WTC11 (cell line): ENCODE data around the gene FAM13A. TPM values are rescaled to one million over a fixed set of nuclear protein-coding genes. Genes with fewer than 3 reads are reported as not detected.

Source experiments
- ATAC-seq: fragments of 200-7000 bp; cut with Tn5 transposase; 2 replicates; pipeline ENCODE4 v1.10.0; 2021; ENCODE audit warnings: mild to moderate bottlenecking, moderate library complexity
- CTCF ChIA-PET: fragments of 300-600 bp; sonication (Branson Sonifier 250); formaldehyde crosslinking; loops from one replicate; lab custom pipeline; 2021; ENCODE audit warnings: antibody characterized with exemption; lab: Charles Lee
- POLR2A ChIA-PET: fragments of 350-600 bp; sonication (Branson Sonifier 250); formaldehyde crosslinking; loops from one replicate; lab custom pipeline; 2021; ENCODE audit warnings: antibody characterized with exemption; lab: Charles Lee
- DNase-seq: peaks from one replicate; pipeline ENCODE4 v3.0.0; 2021; ENCODE audit warnings: low spot score
- H3K27ac Mint-ChIP-seq: 2 replicates; pipeline ENCODE4 v1.8.0; 2021; ENCODE audit warnings: mixed read lengths
- H3K27me3 Mint-ChIP-seq: 2 replicates; pipeline ENCODE4 v1.8.0; 2021; ENCODE audit warnings: low read depth, mild to moderate bottlenecking, moderate library complexity, mixed read lengths
- H3K36me3 Mint-ChIP-seq: 2 replicates; pipeline ENCODE4 v1.8.0; 2021; ENCODE audit warnings: mixed read lengths
- H3K4me1 Mint-ChIP-seq: 2 replicates; pipeline ENCODE4 v1.8.0; 2022; ENCODE audit warnings: mixed read lengths
- H3K4me3 Mint-ChIP-seq: 2 replicates; pipeline ENCODE4 v1.8.0; 2021; ENCODE audit warnings: mild to moderate bottlenecking, moderate library complexity, mixed read lengths
- H3K9me3 Mint-ChIP-seq: 2 replicates; pipeline ENCODE4 v1.8.0; 2021; ENCODE audit warnings: mixed read lengths
- ATF1 ChIP-seq: sonication (generic); formaldehyde crosslinking; IDR thresholded peaks from 2 replicates; pipeline ENCODE4 v1.8.1; 2023; ENCODE audit warnings: mild to moderate bottlenecking, moderate library complexity, missing genetic modification reagents
- ATF3 ChIP-seq: sonication (generic); formaldehyde crosslinking; conservative IDR thresholded peaks from 2 replicates; pipeline ENCODE4 v1.8.1; 2022; ENCODE audit warnings: mild to moderate bottlenecking, missing genetic modification reagents
- CBFB ChIP-seq: sonication (generic); formaldehyde crosslinking; IDR thresholded peaks from 2 replicates; pipeline ENCODE4 v1.8.1; 2022; ENCODE audit warnings: mild to moderate bottlenecking, low read depth, missing genetic modification reagents
- ESRRA ChIP-seq: sonication (generic); formaldehyde crosslinking; IDR thresholded peaks from 2 replicates; pipeline ENCODE4 v1.8.1; 2022; ENCODE audit warnings: mild to moderate bottlenecking, missing genetic modification reagents, borderline replicate concordance
- FOXK1 ChIP-seq: sonication (generic); formaldehyde crosslinking; IDR thresholded peaks from 2 replicates; pipeline ENCODE4 v1.8.0; 2022; ENCODE audit warnings: mild to moderate bottlenecking, moderate library complexity, missing genetic modification reagents
- JUN ChIP-seq: sonication (generic); formaldehyde crosslinking; IDR thresholded peaks from 2 replicates; pipeline ENCODE4 v1.8.0; 2023; ENCODE audit warnings: mild to moderate bottlenecking, missing genetic modification reagents
- NR2C2 ChIP-seq: sonication (generic); formaldehyde crosslinking; IDR thresholded peaks from 2 replicates; pipeline ENCODE4 v1.8.0; 2022; ENCODE audit warnings: mild to moderate bottlenecking, missing genetic modification reagents
- RORB ChIP-seq: fragments of 250-450 bp; sonication (Bioruptor Pico); IDR thresholded peaks from 2 replicates; pipeline ENCODE4 v1.9.0; 2021; ENCODE audit warnings: mild to moderate bottlenecking
- SMAD4 ChIP-seq: sonication (generic); formaldehyde crosslinking; IDR thresholded peaks from 2 replicates; pipeline ENCODE4 v1.8.0; 2022; ENCODE audit warnings: mild to moderate bottlenecking, missing genetic modification reagents
- ZNF121 ChIP-seq: sonication (generic); formaldehyde crosslinking; IDR thresholded peaks from 2 replicates; pipeline ENCODE4 v1.8.0; 2023; ENCODE audit warnings: missing genetic modification reagents
- ZNF138 ChIP-seq: sonication (generic); formaldehyde crosslinking; conservative IDR thresholded peaks from 2 replicates; pipeline ENCODE4 v1.8.1; 2022; ENCODE audit warnings: mild to moderate bottlenecking, moderate library complexity, missing genetic modification reagents
- ZNF263 ChIP-seq: sonication (generic); formaldehyde crosslinking; IDR thresholded peaks from 2 replicates; pipeline ENCODE4 v1.8.1; 2022; ENCODE audit warnings: low read depth, mild to moderate bottlenecking, moderate library complexity, missing genetic modification reagents
- ZNF671 ChIP-seq: fragments of 250-450 bp; sonication (Bioruptor Pico); IDR thresholded peaks from 2 replicates; pipeline ENCODE4 v1.8.0; 2021; ENCODE audit warnings: mild to moderate bottlenecking
- ZSCAN18 ChIP-seq: fragments of 250-450 bp; sonication (Bioruptor Pico); IDR thresholded peaks from 2 replicates; pipeline ENCODE4 v2.1.2; 2022; ENCODE audit warnings: mild to moderate bottlenecking, moderate library complexity
- total RNA-seq: library from RNA; stranded (reverse); gene quantifications from 3 replicates; pipeline ENCODE4 v1.2.3, GENCODE V29; 2021
- TF ChIP-seq, protein P1 (sequence below): sonication (generic); formaldehyde crosslinking; IDR thresholded peaks from 2 replicates; pipeline ENCODE4 v1.8.1; 2023; ENCODE audit warnings: mild to moderate bottlenecking, missing genetic modification reagents, moderate library complexity
- TF ChIP-seq, protein P2 (sequence below): sonication (generic); formaldehyde crosslinking; IDR thresholded peaks from 2 replicates; pipeline ENCODE4 v1.8.0; 2022; ENCODE audit warnings: mild to moderate bottlenecking, missing genetic modification reagents
- TF ChIP-seq, protein P3 (sequence below): fragments of 250-450 bp; sonication (Bioruptor Pico); IDR thresholded peaks from 2 replicates; pipeline ENCODE4 v1.9.0; 2021; ENCODE audit warnings: mild to moderate bottlenecking
- TF ChIP-seq, protein P4 (sequence below): fragments of 250-450 bp; sonication (Bioruptor Pico); IDR thresholded peaks from 2 replicates; pipeline ENCODE4 v1.9.0; 2021; ENCODE audit warnings: mild to moderate bottlenecking
- TF ChIP-seq, protein P5 (sequence below): fragments of 250-450 bp; sonication (Bioruptor Pico); IDR thresholded peaks from 2 replicates; pipeline ENCODE4 v1.9.0; 2021; ENCODE audit warnings: moderate library complexity, mild to moderate bottlenecking, inconsistent platforms, borderline replicate concordance

The FAM13A gene
- total RNA-seq, 1 experiment from 2014 or later: 14.6 TPM

GRCh38 chr4:89000382-89000781 is 56.6 kb downstream of the FAM13A start (continued):
- TF ChIP-seq, protein P1, sequence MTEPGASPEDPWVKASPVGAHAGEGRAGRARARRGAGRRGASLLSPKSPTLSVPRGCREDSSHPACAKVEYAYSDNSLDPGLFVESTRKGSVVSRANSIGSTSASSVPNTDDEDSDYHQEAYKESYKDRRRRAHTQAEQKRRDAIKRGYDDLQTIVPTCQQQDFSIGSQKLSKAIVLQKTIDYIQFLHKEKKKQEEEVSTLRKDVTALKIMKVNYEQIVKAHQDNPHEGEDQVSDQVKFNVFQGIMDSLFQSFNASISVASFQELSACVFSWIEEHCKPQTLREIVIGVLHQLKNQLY (CRISPR knock-in tag): no peak
- TF ChIP-seq, protein P2, sequence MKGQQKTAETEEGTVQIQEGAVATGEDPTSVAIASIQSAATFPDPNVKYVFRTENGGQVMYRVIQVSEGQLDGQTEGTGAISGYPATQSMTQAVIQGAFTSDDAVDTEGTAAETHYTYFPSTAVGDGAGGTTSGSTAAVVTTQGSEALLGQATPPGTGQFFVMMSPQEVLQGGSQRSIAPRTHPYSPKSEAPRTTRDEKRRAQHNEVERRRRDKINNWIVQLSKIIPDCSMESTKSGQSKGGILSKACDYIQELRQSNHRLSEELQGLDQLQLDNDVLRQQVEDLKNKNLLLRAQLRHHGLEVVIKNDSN (CRISPR knock-in tag): no peak
- no peak for TF ChIP-seq ZNF121 (CRISPR knock-in tag)
- no peak for TF ChIP-seq ESRRA (CRISPR knock-in tag)
- TF ChIP-seq ZNF263 (CRISPR knock-in tag): no peak
- no peak for TF ChIP-seq SMAD4 (CRISPR knock-in tag)
- no peak for TF ChIP-seq JUN
- no peak for TF ChIP-seq ZNF671 (CRISPR knock-in tag)
- TF ChIP-seq, protein P3, sequence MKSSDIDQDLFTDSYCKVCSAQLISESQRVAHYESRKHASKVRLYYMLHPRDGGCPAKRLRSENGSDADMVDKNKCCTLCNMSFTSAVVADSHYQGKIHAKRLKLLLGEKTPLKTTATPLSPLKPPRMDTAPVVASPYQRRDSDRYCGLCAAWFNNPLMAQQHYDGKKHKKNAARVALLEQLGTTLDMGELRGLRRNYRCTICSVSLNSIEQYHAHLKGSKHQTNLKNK (CRISPR knock-in tag): no peak
- TF ChIP-seq, all 79 proteins: peak for 0

DNA sequence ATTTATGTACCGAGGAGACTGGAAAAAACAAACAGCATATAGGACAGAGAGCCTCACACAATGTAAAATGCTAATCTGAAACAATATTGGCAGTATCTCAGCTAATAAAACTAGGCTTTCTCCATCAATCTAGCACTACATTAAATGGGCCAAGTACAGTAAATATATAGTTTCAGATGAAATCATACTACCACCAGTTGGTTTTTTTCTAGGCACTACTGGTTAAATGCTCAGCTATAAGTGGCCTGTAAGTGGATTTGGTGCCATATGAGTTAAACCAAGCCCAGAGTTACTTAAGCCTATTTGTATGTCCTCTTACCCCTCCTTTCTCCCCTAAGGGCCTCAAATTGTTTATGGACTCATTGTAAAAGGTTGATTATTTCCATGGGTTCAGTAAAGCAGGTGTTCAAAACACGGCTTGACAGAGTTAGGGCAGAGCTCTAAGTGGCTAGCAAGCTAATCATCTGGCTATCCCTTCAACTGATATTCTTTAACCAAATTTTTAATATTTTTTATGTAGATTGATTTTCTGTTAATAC is 57.5 kb downstream of the FAM13A start:
- CTCF ChIA-PET: no interaction called here
- H3K4me3 Mint-ChIP-seq: no peak overlapping the region
- H3K4me1 Mint-ChIP-seq: peaks cover 8% of the 10 kb centered on the region
- no peaks in the 10 kb centered on the region for H3K27me3 Mint-ChIP-seq
- DNase-seq (no peak), ATAC-seq (no peak)
- H3K9me3 Mint-ChIP-seq: no peaks in the 10 kb centered on the region
- TF ChIP-seq SMAD4 (CRISPR knock-in tag): no peak
- TF ChIP-seq ATF1: no peak
- TF ChIP-seq, protein P4, sequence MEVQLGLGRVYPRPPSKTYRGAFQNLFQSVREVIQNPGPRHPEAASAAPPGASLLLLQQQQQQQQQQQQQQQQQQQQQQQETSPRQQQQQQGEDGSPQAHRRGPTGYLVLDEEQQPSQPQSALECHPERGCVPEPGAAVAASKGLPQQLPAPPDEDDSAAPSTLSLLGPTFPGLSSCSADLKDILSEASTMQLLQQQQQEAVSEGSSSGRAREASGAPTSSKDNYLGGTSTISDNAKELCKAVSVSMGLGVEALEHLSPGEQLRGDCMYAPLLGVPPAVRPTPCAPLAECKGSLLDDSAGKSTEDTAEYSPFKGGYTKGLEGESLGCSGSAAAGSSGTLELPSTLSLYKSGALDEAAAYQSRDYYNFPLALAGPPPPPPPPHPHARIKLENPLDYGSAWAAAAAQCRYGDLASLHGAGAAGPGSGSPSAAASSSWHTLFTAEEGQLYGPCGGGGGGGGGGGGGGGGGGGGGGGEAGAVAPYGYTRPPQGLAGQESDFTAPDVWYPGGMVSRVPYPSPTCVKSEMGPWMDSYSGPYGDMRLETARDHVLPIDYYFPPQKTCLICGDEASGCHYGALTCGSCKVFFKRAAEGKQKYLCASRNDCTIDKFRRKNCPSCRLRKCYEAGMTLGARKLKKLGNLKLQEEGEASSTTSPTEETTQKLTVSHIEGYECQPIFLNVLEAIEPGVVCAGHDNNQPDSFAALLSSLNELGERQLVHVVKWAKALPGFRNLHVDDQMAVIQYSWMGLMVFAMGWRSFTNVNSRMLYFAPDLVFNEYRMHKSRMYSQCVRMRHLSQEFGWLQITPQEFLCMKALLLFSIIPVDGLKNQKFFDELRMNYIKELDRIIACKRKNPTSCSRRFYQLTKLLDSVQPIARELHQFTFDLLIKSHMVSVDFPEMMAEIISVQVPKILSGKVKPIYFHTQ (CRISPR knock-in tag): no peak
- no peak for TF ChIP-seq NR2C2 (CRISPR knock-in tag)
- H3K36me3 Mint-ChIP-seq: peaks cover 2% of the 10 kb centered on the region; the same call in 1 of the 2 replicates
- POLR2A ChIA-PET: no interaction called here
- no peak overlapping the region for H3K27ac Mint-ChIP-seq

DNA sequence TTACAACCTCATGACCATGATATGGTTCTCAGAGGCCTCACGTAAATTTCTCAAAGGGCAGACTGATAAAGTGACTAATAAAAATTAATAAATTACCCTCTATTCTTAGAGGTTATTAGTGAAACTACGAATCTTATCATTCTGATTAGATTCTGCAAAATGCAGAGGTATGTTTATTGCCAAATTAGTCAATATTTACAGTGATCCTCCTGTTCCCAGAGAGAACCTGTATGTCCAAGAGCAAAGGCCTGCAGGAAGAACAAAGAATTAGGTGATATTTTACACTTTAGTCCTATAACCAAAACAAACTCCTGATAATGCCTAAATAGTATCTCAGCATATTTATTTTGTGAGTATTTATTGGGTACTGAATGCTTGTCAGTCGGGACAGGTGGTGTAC is 58.1 kb downstream of the FAM13A start:
- no peaks in the 10 kb centered on the region for H3K27me3 Mint-ChIP-seq
- no peak overlapping the region for H3K27ac Mint-ChIP-seq
- no peak for DNase-seq
- no peak for TF ChIP-seq JUN
- TF ChIP-seq ATF3 (CRISPR knock-in tag): no peak
- TF ChIP-seq ZSCAN18 (CRISPR knock-in tag): no peak
- no peak for TF ChIP-seq ZNF263 (CRISPR knock-in tag)
- TF ChIP-seq CBFB (CRISPR knock-in tag): no peak
- no peak for TF ChIP-seq FOXK1 (CRISPR knock-in tag)
- TF ChIP-seq, protein P5, sequence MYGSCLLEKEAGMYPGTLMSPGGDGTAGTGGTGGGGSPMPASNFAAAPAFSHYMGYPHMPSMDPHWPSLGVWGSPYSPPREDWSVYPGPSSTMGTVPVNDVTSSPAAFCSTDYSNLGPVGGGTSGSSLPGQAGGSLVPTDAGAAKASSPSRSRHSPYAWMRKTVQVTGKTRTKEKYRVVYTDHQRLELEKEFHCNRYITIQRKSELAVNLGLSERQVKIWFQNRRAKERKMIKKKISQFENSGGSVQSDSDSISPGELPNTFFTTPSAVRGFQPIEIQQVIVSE (CRISPR knock-in tag): no peak
- no peak for TF ChIP-seq NR2C2 (CRISPR knock-in tag)
- no peak for TF ChIP-seq ZNF138
- TF ChIP-seq RORB (CRISPR knock-in tag): no peak
- ChIA-PET POLR2A (no interaction called here), CTCF (no interaction called here)
- H3K4me1 Mint-ChIP-seq: peaks cover 8% of the 10 kb centered on the region
- H3K9me3 Mint-ChIP-seq: no peaks in the 10 kb centered on the region
- H3K36me3 Mint-ChIP-seq: peaks cover 2% of the 10 kb centered on the region; the same call in 1 of the 2 replicates
- ATAC-seq: no peak
- no peak overlapping the region for H3K4me3 Mint-ChIP-seq
